GM19438 (cell line): ENCODE results near the gene SYT4.

Experiments
- ATAC-seq: cut with Tn5 transposase; IDR thresholded peaks from one replicate; pipeline ENCODE4 v1.9.1; 2021; ENCODE audit warnings: low read depth; ENCODE audit not compliant: unreplicated experiment

SYT4 gene

DNA sequence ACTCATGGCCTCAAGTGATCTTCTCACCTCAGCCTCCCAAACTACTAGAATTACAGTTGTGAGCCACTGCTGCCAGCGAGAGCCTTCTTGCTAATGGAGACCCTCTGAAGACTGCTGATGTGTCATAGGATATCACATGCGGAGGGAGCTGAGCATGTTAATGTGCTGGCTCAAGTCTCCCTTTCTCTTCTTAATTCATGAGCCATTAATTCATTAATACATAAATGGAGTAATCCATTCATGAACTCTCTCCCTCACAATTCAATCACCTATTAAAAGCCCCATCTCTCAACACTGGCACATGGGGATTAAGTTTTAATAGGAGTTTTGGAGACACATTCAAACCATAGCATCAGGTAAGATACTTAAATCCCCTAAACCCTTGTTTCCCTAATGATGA is 54.8 kb downstream of the SYT4 start:
- ATAC-seq, result no peak

DNA sequence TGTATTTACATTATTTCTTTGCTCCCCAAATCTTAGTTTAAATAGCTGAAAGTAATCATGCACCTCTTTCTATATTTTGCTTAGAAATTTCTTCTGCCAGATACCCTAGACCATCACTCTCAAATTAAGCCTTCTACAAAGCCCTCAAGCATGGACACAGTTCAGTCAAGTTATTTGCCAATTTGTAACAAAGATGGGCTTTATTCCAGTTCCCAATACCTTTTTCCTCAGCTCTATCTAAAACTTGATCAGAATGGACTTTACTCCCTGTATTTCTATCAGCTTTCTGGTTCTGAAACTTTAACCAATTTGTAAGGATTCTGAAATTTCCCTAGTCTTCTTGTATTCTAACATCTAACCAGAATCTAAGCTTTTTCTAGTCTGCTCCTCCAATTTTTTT is 56.6 kb downstream of the SYT4 start:
- ATAC-seq, result no peak
